HG03139 (cell line): ENCODE measurements around the gene RARA.
"Not testable (repeated sequence)": the region's sequence is repeated elsewhere in the genome, so short reads cannot be mapped to it uniquely, and the experiment has no call there.

Experiments used
- ATAC-seq: cut with Tn5 transposase; IDR thresholded peaks from one replicate; pipeline ENCODE4 v1.9.1; 2021; ENCODE audit not compliant: unreplicated experiment

Gene RARA

GRCh38 chr17:40297511-40297910 is 11.5 kb upstream of the RARA start:
- ATAC-seq, result no peak

- no peak for ATAC-seq
Measured at GRCh38 chr17:40298726-40299125, 10.3 kb upstream of the RARA start.

- ATAC-seq, result not testable (repeated sequence)
Measured at GRCh38 chr17:40299159-40299757, 9.7 kb upstream of the RARA start.

DNA sequence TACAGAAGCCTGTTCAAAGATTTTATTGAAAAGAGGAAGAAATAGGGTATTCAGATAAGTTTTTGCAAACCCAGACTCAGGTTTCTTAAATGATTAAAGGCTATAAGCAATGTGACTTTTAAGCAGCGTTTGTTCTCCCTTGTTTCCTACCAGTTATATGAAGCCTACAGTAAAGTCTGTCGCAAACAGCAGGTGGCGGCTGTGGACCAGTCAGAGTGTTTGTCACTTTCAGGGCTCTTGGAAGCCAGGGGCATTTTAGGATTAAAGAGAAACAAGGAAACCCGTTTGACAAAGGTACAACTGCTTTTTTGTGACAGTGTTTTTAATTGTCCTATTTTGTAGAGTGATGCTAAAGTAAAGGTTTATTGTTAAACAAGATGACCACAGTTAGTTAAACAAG is 7.7 kb upstream of the RARA start:
- ATAC-seq, result no peak

- no peak for ATAC-seq
Measured at GRCh38 chr17:40303009-40303657, 5.8 kb upstream of the RARA start.

DNA sequence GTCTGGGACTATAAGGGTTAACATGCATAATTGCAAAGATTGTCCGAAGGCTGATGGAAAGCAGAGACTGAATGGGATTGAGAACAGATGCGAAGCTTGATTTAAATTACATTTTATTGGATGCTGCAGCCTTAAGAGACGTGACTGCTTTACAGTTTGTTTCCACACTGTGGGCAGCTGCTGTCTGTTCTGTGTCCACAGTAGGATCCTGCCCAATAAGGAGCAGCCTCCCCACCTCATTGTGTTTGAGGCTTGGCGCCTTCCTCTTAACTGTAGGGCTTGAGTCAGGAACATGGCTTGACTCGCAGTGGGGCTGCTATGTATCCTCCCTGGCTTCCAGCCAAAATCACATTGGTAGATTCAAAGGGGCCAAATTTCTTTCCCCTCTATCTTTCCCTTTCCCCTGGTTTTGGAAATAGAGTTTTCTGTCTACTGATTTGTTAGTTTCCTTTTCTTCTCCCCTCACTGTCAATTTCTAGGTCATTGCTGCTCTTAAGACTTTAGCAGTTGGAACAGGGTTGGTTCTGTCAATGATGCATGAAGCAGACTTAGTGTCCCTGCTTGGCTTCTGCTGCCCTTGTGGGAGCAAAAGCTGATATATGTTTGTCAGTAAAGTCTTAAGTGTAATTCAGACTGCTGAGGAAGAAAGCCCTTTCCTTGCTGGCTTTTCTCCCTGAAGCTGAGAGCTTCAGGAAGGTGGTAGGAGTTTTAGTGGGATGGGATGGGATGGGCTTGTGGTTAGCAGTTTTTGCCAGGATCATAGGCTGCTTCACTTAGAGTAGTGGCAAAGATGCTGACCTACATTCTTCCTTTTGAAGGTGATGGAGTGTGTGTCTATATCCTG is 5.0 kb upstream of the RARA start:
- no peak for ATAC-seq

GRCh38 chr17:40304552-40304863 is 4.5 kb upstream of the RARA start:
- ATAC-seq, result not testable (repeated sequence)

DNA sequence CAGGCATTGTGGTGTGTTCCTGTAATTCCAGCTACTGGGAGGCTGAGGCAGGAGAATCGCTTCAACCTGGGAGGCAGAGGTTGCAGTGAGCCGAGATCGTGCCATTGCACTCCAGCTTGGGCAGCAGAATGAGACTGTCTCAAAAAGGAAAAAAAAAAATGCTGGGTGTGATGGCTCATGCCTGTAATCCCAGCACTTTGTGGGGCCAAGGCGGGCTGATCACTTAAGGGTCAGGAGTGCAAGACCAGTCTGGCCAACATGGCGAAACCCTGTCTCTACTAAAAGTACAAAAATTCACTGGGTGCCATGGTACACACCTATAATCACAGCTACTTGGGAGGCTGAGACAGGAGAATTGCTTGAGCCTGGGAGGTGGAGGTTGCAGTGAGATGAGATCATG is 4.1 kb upstream of the RARA start:
- not testable (repeated sequence) for ATAC-seq

DNA sequence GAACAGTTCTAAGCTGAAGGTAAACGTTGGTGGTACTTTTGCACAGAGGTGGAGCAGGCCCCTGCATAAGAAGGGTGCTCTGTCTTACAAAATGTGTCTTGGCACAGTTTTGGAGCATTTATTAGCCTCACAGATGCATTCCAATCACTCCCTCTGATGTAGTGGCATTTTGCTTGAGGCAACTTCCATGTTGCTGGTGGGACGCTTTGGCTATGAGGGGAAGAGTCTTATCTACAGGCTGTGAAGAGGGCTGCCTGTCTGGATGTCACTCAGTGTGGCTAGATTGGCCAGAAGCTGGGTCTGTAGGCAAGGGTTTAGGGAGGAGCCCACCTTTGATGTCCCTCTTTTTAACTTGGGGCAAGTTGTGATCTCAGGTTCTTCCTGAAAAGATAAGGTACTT is 2.6 kb upstream of the RARA start:
- ATAC-seq, result no peak

DNA sequence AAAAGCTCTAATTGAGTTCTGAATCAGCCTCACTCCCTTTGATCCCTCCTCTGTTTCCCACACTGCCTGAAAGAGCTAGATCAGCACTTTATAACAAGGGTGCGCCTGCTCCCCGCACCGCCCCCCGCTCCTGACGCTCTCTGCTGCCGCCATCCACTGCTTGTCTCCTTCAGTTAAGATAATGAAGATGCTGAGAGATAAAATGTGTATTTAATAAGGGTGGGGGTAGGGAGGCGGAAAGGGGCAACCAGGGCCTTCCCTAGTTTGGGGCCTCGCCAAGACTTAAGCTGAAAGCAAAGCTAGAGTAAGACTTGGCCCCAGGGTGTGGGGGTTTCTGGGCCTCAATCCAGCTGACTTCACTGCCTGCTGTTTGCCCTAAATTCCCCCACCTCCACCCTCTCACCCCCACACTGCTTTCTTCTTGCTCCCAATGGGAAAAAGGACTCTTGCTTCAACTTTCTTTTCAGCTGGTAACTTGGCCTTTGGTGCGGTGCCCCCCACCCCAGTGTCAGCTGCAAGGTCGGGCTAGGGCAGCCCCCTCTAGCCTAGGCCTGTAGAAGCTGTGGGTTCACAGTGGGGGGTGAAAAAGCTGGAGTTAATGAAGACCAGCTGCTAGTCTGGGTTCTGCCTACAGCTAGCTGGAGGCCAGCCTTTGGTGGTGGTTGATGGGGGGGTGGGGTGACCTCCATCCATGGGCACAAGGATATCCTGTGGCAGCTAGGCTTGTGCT is 1.8 kb upstream of the RARA start:
- no peak for ATAC-seq

DNA sequence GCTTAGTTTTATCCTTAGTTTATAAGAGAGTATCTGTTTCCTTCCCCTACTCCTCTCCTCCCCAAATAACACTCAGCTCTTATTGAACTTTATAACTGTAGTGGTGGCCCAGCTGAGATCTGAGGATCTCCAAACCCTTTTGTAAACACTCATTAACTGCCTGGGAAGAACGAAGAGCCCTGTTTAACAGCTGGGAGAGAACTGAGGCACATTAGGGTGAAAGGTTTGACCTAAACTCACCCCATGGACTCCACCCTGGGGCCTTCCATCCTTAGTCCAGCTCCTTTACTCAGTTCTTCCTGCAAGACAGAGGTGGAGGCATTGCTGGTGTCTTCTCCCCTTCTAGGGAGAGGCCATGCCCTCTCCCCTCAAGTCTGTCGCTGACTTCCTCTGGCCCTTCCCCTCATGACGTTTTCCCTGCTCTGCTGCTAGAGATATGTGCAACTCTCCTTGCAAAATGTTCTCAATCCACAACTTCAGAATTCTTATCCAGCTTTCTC is 1.2 kb upstream of the RARA start:
- no peak for ATAC-seq

DNA sequence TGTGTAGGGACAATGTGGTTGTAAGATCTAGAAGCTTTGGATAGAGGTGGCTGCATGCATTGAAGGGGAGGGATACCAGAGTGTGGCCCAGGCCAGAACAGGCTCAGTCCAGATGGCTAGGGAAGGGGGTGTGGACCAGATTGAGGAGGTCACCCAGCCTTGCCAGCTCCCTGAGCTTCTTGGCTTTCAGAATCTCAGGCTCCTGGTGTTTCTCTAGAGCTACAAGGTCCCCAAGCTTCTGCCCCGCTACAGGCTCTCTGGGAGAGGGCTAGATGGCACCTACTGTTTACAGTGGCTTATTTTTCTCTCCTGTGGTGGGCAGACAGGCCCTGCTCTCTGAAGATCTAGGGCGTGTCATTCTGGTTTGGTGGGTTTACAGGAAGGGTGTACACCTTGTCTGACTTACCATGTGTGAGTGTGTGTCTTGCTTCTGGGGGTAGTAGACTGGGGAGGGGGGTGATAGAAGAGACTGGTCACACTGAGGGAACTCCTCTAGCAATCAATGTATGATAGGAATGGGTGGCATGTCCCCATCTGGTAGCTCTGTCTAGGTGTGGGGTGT is 1.1 kb downstream of the RARA start:
- ATAC-seq, result no peak

- no peak for ATAC-seq
Measured at GRCh38 chr17:40310882-40311391, 2.0 kb downstream of the RARA start.

GRCh38 chr17:40311575-40311974 is 2.6 kb downstream of the RARA start:
- ATAC-seq, result no peak

- no peak for ATAC-seq
Measured at GRCh38 chr17:40312131-40312731, 3.3 kb downstream of the RARA start.

- no peak for ATAC-seq
Measured at GRCh38 chr17:40312893-40313667, 4.1 kb downstream of the RARA start.

DNA sequence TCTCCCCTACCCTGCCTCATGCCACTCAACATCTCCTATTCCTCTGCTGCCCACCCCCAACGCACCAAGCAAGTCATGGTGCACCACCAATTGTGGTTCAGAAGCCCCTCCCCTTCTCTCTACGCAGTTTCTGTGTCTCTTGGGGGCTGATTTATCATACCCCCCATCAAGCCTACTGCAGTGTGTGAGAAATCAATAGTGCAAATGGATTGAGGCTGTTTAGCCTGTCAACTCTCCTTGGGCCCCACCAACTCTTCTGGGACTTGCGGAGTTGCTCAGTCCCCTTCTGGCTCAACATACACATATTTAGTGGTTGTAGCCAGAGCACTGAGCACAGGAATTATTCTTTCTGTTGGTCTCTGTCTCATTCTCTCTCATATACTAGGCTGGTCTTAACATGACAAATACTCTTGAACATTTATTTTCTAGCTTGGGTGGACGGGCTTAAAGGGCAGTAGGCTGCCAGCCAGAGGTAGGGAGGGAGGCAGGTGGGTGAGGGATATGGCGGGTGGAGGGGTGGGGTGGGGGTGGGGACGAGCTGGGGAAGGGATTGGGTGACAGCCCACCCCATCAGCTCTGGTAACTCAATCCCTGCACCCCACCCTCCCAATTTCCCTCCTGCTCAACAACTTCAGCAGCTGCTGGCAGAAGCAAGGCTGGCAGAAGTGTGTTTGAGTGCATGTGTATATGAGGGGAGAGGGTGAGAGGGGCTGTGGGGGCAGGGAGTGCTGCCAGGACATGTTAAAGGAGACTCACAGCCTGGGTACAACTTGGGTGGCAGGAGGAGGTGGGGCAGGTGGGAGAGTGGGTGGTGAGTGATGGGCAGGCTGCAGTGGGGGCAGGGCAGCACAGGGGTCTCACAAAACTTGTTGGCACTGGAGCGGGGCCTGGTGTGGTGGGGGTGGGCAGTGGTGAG is 4.9 kb downstream of the RARA start:
- ATAC-seq, result no peak

GRCh38 chr17:40314584-40314956 is 5.6 kb downstream of the RARA start:
- no peak for ATAC-seq

DNA sequence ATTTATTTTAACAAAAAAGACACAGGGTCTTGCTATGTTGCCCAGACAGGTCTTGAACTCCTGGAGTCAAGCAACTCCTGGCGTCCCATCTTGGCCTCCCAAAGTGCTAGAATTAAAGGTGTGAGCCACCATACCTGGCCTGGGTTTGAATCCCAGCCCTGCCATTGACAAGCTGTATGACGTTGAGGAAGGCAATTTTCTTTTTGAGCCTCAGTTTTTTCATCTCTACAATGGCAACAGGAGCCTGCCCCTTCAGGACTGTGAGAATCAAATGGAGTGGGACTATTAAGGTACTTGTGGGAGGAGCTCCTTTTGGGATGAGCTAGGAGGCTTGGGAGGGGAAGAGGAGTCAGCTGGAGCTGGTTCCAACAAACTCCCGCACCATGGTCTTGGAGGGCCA is 6.2 kb downstream of the RARA start:
- ATAC-seq, result no peak
